Ovary (tissue), 9 donors: Measurements from ENCODE around the gene ATAD3B. TPM values are rescaled to one million over a fixed set of nuclear protein-coding genes. Genes with fewer than 3 reads are reported as not detected.
"Not testable (repeated sequence)": the region's sequence is repeated elsewhere in the genome, so short reads cannot be mapped to it uniquely, and the experiment has no call there.

Experiments
- DNase-seq, 5 donors: peaks; one replicate each; pipeline ENCODE4 v3.0.0-alpha.2; 2019 to 2020
- H3K27ac ChIP-seq, 2 donors: fragments of 200-600 bp; one replicate each; pipeline versions ENCODE4 v1.5.1 to v1.8.0; 2019 to 2022
- H3K27me3 ChIP-seq: fragments of 200-600 bp; one replicate; pipeline ENCODE4 v1.8.0; 2022
- H3K36me3 ChIP-seq: fragments of 200-600 bp; sonication (generic); one replicate; pipeline ENCODE4 v1.5.1; 2019
- H3K4me1 ChIP-seq: one replicate; pipeline ENCODE4 v1.8.1; 2013; ENCODE audit warnings: mild to moderate bottlenecking, moderate library complexity; ENCODE audit not compliant: insufficient read depth
- H3K4me3 ChIP-seq: fragments of 200-600 bp; sonication (generic); one replicate; pipeline ENCODE4 v1.5.1; 2017
- H3K9me3 ChIP-seq, 2 donors: fragments of 200-600 bp in 1 of 2; sonication (generic) in 1 of 2; one replicate each; pipeline versions ENCODE4 v1.5.1 to v1.8.1; 2013 to 2019; ENCODE audit warnings: mild to moderate bottlenecking in 1 of 2, moderate library complexity in 1 of 2
- EP300 ChIP-seq: sonication (generic); formaldehyde crosslinking; IDR thresholded peaks from one replicate; pipeline ENCODE4 v1.6.1; 2017; ENCODE audit warnings: antibody characterized with exemption
- POLR2A ChIP-seq: fragments of 450-650 bp; IDR thresholded peaks from one replicate; pipeline ENCODE4 v1.6.1; 2017; ENCODE audit warnings: antibody characterized with exemption, mild to moderate bottlenecking, moderate library complexity
- WGBS, 3 donors: extraction: QIAGEN DNeasy Blood & Tissue Kit in 1 of 3; methylation state at CpG; one replicate each; pipeline versions ENCODE4 v1.1.5 to v1.1.7; 2013 to 2017; 5-methylcytosine and 5-hydroxymethylcytosine counted together
- intact Hi-C, 4 donors: fragments of 100-400 bp; cut with DNase I; formaldehyde crosslinking; loops; one replicate each; pipeline versions ENCODE4 v1.11.0 to v1.15.1; 2022 to 2023
- polyA plus RNA-seq, 2 donors: library from polyadenylated mRNA; stranded (reverse); fragments of 200-250 nt in 1 of 2; fragments of 350-450 nt in 1 of 2; fragmentation: Illumina TruSeq in 1 of 2; extraction: RNeasy Lipid Tissue Mini Kit (QIAGEN cat#74804) in 1 of 2; gene quantifications; one replicate each; pipeline ENCODE4 v1.2.3, GENCODE V29; 2013 to 2014
- total RNA-seq, 7 donors: library from RNA; depleted of rRNA in 2 of 7; stranded (reverse); fragments of >200 nt in 2 of 7; fragmentation: NEBNext Ultra II Directional in 3 of 7; extraction: Animal tissue kit (Norgen Biotek cat#: 25700) in 3 of 7; gene quantifications; one replicate each; pipeline versions ENCODE4 v1.1.0 to v1.2.4, GENCODE V29; 2016 to 2023
- TF ChIP-seq, protein P1 (sequence below), 3 donors: fragments of 450-650 bp in 2 of 3; fragments of 200-600 bp in 1 of 3; IDR thresholded peaks; one replicate each; pipeline versions ENCODE4 v1.5.1 to v1.8.0; 2016 to 2022; ENCODE audit warnings: antibody characterized with exemption in 3 of 3, mild to moderate bottlenecking in 1 of 3
- donor health status: DM: no; HTN: no; CAD: no; lungs with moderate emphysema.
- donor health status: DM: no; HTN: no; CAD: no.
- donor health status: Bipolar disorder and iron deficiency.
- donor health status: DM: yes; HTN: yes; CAD: no.
- donor health status: DM: no; HTN: no; CAD: no.
- donor health status: DM: yes; HTN: yes; CAD: no.

The ATAD3B gene
- total and polyA plus RNA-seq, 9 donors, result 1.0 to 26.5 (median 19.1) TPM

DNA sequence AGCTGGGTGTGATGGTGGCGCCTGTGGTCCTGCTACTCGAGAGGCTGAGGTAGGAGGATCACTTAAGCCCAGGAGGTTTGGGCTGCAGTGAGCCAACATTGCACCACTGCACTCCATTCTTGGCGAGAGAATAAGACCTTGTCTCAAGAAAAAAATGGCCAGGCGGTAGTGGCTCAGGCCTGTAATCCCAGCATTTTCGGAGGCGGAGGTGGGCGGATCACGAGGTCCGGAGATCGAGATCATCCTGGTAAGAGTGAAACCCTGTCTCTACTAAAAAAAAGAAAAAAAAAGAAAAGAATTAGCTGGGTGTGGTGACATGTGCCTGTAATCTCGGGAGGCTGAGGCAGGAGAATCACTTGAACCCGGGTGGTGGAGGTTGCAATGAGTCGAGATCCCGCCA is 11.3 kb downstream of the ATAD3B start:
- no peaks in the 10 kb centered on the region for H3K27me3 ChIP-seq
- intact Hi-C loops, result no loop called here
- no peak for DNase-seq
- TF ChIP-seq POLR2A (no peak), EP300 (no peak)
- TF ChIP-seq, protein P1, sequence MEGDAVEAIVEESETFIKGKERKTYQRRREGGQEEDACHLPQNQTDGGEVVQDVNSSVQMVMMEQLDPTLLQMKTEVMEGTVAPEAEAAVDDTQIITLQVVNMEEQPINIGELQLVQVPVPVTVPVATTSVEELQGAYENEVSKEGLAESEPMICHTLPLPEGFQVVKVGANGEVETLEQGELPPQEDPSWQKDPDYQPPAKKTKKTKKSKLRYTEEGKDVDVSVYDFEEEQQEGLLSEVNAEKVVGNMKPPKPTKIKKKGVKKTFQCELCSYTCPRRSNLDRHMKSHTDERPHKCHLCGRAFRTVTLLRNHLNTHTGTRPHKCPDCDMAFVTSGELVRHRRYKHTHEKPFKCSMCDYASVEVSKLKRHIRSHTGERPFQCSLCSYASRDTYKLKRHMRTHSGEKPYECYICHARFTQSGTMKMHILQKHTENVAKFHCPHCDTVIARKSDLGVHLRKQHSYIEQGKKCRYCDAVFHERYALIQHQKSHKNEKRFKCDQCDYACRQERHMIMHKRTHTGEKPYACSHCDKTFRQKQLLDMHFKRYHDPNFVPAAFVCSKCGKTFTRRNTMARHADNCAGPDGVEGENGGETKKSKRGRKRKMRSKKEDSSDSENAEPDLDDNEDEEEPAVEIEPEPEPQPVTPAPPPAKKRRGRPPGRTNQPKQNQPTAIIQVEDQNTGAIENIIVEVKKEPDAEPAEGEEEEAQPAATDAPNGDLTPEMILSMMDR (IDR thresholded peaks at IDR 0.05), result no peak
- H3K36me3 ChIP-seq, result peaks cover 2% of the 10 kb centered on the region
- H3K4me1 ChIP-seq, result no peaks in the 10 kb centered on the region
- WGBS, 3 donors, result 94 to 97% (median 97%) methylated on average over 14 of the region's 14 CpGs
- no peaks in the 10 kb centered on the region for H3K9me3 ChIP-seq
- H3K27ac ChIP-seq, result no peak overlapping the region
- no peak overlapping the region for H3K4me3 ChIP-seq

- Histone ChIP-seq H3K9me3 (no peaks in the 10 kb centered on the region), H3K4me1 (no peaks in the 10 kb centered on the region), H3K27me3 (no peaks in the 10 kb centered on the region), H3K36me3 (peaks cover 2% of the 10 kb centered on the region), H3K27ac (no peak overlapping the region), H3K4me3 (no peak overlapping the region)
- intact Hi-C loops, result no loop called here
- 85 to 95% (median 94%) methylated on average over 16 of the region's 16 CpGs for WGBS, 3 donors
- TF ChIP-seq POLR2A, result no peak
- no peak for TF ChIP-seq EP300
- TF ChIP-seq, protein P1 (IDR thresholded peaks at IDR 0.05), result no peak
- DNase-seq, result no peak
Measured at GRCh38 chr1:1483714-1484113, 12.1 kb downstream of the ATAD3B start.

DNA sequence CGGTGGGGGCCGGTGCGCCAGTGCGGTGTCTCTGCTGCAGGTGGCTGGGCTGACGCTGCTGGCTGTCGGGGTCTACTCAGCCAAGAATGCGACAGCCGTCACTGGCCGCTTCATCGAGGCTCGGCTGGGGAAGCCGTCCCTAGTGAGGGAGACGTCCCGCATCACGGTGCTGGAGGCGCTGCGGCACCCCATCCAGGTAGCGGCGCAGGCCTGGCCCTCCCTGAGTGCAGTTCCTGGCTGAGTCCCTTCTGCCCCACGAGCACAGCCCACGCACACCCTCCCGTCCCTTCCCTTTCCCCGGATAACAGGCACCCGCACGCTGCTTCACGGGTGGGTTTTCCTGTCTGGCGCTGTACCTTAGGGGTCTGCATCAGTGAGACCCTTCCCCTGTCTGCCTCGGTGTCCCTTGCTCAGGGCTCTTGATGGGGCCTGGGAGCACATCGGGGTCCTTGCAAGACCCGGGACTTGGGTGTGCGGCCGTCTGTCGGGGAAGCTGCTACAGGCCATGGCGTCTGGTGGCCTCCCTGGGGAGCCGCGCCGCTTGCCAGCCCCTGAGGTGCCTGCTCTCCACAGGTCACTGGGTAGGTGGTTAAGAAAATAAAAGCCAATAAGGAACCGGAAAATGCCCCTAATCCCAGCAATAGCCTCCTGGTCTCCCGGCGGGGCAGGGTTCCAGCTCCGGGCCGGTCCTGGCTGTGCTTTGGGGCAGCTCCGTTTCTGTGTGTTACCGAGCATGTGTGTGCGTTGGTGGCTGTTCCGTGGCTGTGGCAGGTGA is 13.6 kb downstream of the ATAD3B start:
- intact Hi-C loops, H3K36me3 ChIP-seq, DNase-seq, H3K4me1 ChIP-seq, H3K27me3 ChIP-seq, H3K9me3 ChIP-seq, H3K4me3 ChIP-seq, H3K27ac ChIP-seq: not testable (repeated sequence)
- WGBS, 3 donors, result 90 to 93% (median 92%) methylated on average over 41 to 42 of the region's 46 CpGs

DNA sequence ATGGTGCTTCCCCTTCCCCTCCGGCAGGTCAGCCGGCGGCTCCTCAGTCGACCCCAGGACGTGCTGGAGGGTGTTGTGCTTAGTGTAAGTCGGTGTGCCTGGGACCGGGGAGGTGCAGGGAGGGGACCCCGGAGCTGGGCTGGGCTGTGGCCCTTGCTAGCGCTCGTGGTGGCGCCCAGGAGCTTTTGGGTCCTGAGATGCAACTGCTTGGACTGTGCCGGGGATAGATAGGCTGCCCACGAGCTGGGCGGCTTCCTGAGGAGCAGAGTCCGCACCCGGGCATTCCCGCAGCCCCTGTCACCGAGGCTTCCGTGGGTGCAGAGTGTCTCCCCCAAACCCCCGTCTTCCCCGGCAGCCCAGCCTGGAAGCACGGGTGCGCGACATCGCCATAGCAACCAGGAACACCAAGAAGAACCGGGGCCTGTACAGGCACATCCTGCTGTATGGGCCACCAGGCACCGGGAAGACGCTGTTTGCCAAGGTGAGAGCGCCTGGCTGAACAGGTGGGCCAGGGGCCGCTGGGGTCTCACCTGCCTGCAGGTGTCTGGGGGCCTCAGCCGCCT is 14.3 kb downstream of the ATAD3B start:
- H3K4me3 ChIP-seq, intact Hi-C loops, H3K27me3 ChIP-seq, H3K36me3 ChIP-seq, DNase-seq, H3K9me3 ChIP-seq, H3K4me1 ChIP-seq, H3K27ac ChIP-seq: not testable (repeated sequence)
- WGBS, 3 donors, result 88 to 92% (median 91%) methylated on average over 30 to 31 of the region's 31 CpGs

- no peak overlapping the region for H3K4me3 ChIP-seq
- no peaks in the 10 kb centered on the region for H3K9me3 ChIP-seq
- H3K27me3 ChIP-seq, result no peaks in the 10 kb centered on the region
- H3K27ac ChIP-seq, result no peak overlapping the region
- H3K4me1 ChIP-seq, result no peaks in the 10 kb centered on the region
- peaks cover 2% of the 10 kb centered on the region for H3K36me3 ChIP-seq
- DNase-seq, result no peak
- WGBS, 3 donors, result 95% methylated on average over 18 of the region's 18 CpGs
- intact Hi-C loops, result no loop called here
- TF ChIP-seq, protein P1 (IDR thresholded peaks at IDR 0.05), result no peak
- TF ChIP-seq POLR2A (no peak), EP300 (no peak)
Measured at GRCh38 chr1:1487701-1488100, 16.1 kb downstream of the ATAD3B start.
